Osteoblast (primary cell): ENCODE results near the gene TM2D3. TPM values are rescaled to one million over a fixed set of nuclear protein-coding genes. Genes with fewer than 3 reads are reported as not detected.
A peak's percentile ranks its signal among the peaks of the same experiment; 100 is the strongest.

Source experiments
- DNase-seq: peaks from one replicate; pipeline ENCODE4 v3.0.0; 2011; ENCODE audit warnings: low spot score, mixed read lengths; ENCODE audit not compliant: insufficient read length; ENCODE audit errors: missing footprints
- H2AFZ ChIP-seq: 2 replicates; pipeline ENCODE4 v1.6.0; 2011; ENCODE audit warnings: mild to moderate bottlenecking, low read length
- H3K27ac ChIP-seq: 2 replicates; pipeline ENCODE4 v1.5.1; 2011; ENCODE audit warnings: mild to moderate bottlenecking, low read depth, low read length, moderate library complexity
- H3K27me3 ChIP-seq: 2 replicates; pipeline ENCODE4 v1.6.0; 2012; ENCODE audit warnings: mild to moderate bottlenecking, control low read depth, inconsistent platforms, low read length, moderate library complexity; ENCODE audit not compliant: insufficient read depth
- H3K36me3 ChIP-seq: 2 replicates; pipeline ENCODE4 v1.5.1; 2011; ENCODE audit warnings: mild to moderate bottlenecking, low read length, control low read depth, moderate library complexity; ENCODE audit not compliant: insufficient read depth
- H3K4me1 ChIP-seq: 2 replicates; pipeline ENCODE4 v1.5.1; 2011; ENCODE audit warnings: mild to moderate bottlenecking, low read length, control low read depth, moderate library complexity; ENCODE audit not compliant: insufficient read depth
- H3K4me2 ChIP-seq: 2 replicates; pipeline ENCODE4 v1.6.0; 2011; ENCODE audit warnings: mild to moderate bottlenecking, low read length; ENCODE audit not compliant: insufficient read depth
- H3K4me3 ChIP-seq: fragments of 200-600 bp; sonication (generic); 3 replicates; pipeline ENCODE4 v1.5.1; 2012; ENCODE audit warnings: mild to moderate bottlenecking, low read length, inconsistent platforms; ENCODE audit not compliant: insufficient read depth
- H3K79me2 ChIP-seq: 2 replicates; pipeline ENCODE4 v1.6.0; 2012; ENCODE audit warnings: mild to moderate bottlenecking, low read length, control low read depth, inconsistent platforms; ENCODE audit not compliant: insufficient read depth
- H3K9me3 ChIP-seq: 2 replicates; pipeline ENCODE4 v1.5.1; 2011; ENCODE audit warnings: low read depth, low read length, control low read depth
- H4K20me1 ChIP-seq: 2 replicates; pipeline ENCODE4 v1.6.0; 2012; ENCODE audit warnings: mild to moderate bottlenecking, low read length, control low read depth; ENCODE audit not compliant: insufficient read depth
- CTCF ChIP-seq: IDR thresholded peaks from 2 replicates; pipeline ENCODE4 v1.5.1; 2011; ENCODE audit warnings: mild to moderate bottlenecking, low read depth, low read length, moderate library complexity; ENCODE audit errors: extremely low read depth
- total RNA-seq: library from RNA; depleted of rRNA; stranded (reverse); fragments of >200 nt; gene quantifications from 2 replicates; pipeline ENCODE4 v1.2.3, GENCODE V29; 2012

TM2D3 gene, protein sequence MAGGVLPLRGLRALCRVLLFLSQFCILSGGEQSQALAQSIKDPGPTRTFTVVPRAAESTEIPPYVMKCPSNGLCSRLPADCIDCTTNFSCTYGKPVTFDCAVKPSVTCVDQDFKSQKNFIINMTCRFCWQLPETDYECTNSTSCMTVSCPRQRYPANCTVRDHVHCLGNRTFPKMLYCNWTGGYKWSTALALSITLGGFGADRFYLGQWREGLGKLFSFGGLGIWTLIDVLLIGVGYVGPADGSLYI
- 31.8 and 32.6 TPM in 2 replicates for total RNA-seq

- Histone ChIP-seq H3K79me2 (peaks cover 48% of the 10 kb centered on the region), H3K9me3 (no peaks in the 10 kb centered on the region), H3K36me3 (peaks cover 20% of the 10 kb centered on the region), H3K4me2 (peak within 1 kb of the TSS; percentile 86), H3K27ac (peak within 1 kb of the TSS; percentile 97), H2AFZ (peak within 1 kb of the TSS; percentile 95), H3K4me3 (peak within 1 kb of the TSS; percentile 83), H3K4me1 (peaks cover 21% of the 10 kb centered on the region), H4K20me1 (peaks cover 25% of the 10 kb centered on the region), H3K27me3 (no peaks in the 10 kb centered on the region)
- peak; percentile 53 for TF ChIP-seq CTCF
- DNase-seq = peak; percentile 98
Observed at GRCh38 chr15:101652098-101652785, at the start of gene TM2D3. Gene TM2D3, minus strand, starts transcription at chr15:101652381. Its CDS starts 20 bp downstream, at chr15:101652361.

DNA sequence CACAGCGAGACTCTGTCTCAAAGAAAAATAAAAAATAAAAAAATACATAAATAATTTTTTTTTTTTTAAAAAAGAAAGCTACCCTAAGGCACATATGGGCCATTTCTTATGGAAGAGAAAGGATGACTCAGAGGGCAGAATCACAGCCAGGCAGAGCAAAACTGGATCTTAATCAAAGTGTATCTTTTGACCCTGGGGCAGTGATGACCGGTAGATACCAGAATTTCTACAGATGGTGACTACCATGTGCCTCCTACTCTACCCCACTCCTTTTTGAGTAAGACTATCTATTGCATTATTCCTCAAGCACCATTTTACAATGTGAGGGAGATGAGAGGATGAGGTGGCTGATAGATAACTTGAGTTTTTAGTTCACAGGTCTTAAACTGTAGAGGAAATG is 46.1 kb upstream of the TM2D3 start:
- DNase-seq = no peak
- Histone ChIP-seq H2AFZ (no peak overlapping the region), H3K4me2 (no peak overlapping the region), H3K9me3 (no peaks in the 10 kb centered on the region), H3K27me3 (no peaks in the 10 kb centered on the region), H3K36me3 (peaks cover 18% of the 10 kb centered on the region), H3K4me1 (no peaks in the 10 kb centered on the region), H4K20me1 (no peaks in the 10 kb centered on the region), H3K4me3 (no peak overlapping the region), H3K79me2 (no peaks in the 10 kb centered on the region), H3K27ac (no peak overlapping the region)
- no peak for TF ChIP-seq CTCF

DNA sequence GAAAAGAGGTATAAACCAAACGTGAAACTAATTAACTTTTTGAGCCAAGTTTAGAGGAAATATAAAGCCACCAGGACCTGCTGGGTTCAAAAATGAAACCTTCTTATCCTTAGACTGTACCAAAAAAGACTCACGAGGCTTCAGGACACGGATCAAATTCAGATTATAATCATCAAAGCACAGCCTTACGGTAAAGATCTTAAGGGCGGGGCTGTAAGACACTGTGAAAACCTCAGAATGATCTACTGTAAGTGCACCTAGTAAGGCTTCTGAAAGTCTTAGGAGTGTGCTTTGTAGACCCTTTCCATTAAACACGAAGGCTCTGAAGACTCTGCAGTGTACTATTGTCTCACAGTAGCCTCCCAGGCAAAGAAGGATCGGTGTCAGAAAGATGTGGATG is 45.3 kb upstream of the TM2D3 start:
- H3K79me2 ChIP-seq = no peaks in the 10 kb centered on the region
- no peak for TF ChIP-seq CTCF
- no peaks in the 10 kb centered on the region for H3K27me3 ChIP-seq
- H4K20me1 ChIP-seq = no peaks in the 10 kb centered on the region
- H3K27ac ChIP-seq = no peak overlapping the region
- DNase-seq = no peak
- peaks cover 18% of the 10 kb centered on the region for H3K36me3 ChIP-seq
- no peaks in the 10 kb centered on the region for H3K4me1 ChIP-seq
- H2AFZ ChIP-seq = no peak overlapping the region
- no peaks in the 10 kb centered on the region for H3K9me3 ChIP-seq
- H3K4me3 ChIP-seq = no peak overlapping the region
- no peak overlapping the region for H3K4me2 ChIP-seq

- TF ChIP-seq CTCF = no peak
- Histone ChIP-seq H3K4me3 (no peak overlapping the region), H3K36me3 (peaks cover 21% of the 10 kb centered on the region), H3K79me2 (no peaks in the 10 kb centered on the region), H3K9me3 (no peaks in the 10 kb centered on the region), H3K27ac (no peak overlapping the region), H3K4me2 (no peak overlapping the region), H4K20me1 (no peaks in the 10 kb centered on the region), H3K27me3 (no peaks in the 10 kb centered on the region), H2AFZ (no peak overlapping the region), H3K4me1 (no peaks in the 10 kb centered on the region)
- no peak for DNase-seq
Observed at GRCh38 chr15:101696829-101697228, 44.6 kb upstream of the TM2D3 start.
